ENCODE results near the gene NR6A1. TPM values are rescaled to one million over a fixed set of nuclear protein-coding genes. Genes with fewer than 3 reads are reported as not detected.

NR6A1 gene
- total RNA-seq, 5 donors from 2014 or later (not counting 1 experiment from before 2014, with no cell fraction given) = 0.19 to 0.50 (median 0.40) TPM; not detected in 1

GRCh38 chr9:124697326-124698200, 73.5 kb downstream of the NR6A1 start:
- no peak overlapping the region for H3K4me3 Mint-ChIP-seq
- no peaks in the 10 kb centered on the region for H3K36me3 ChIP-seq (ENCODE audit: control insufficient read depth in 2 of 2, extremely low read depth in 1 of 2, insufficient read depth in 1 of 2, low read length in 1 of 2)
- peaks cover 0 to 2% (median 0%) of the 10 kb centered on the region in 3 donors for H3K4me1 Mint-ChIP-seq

GRCh38 chr9:124696101-124696500, 75.0 kb downstream of the NR6A1 start:
- Histone ChIP-seq H3K4me3 (ENCODE audit: control insufficient read depth in 1 of 2, extremely low read depth in 1 of 2, low read length in 1 of 2) (no peak overlapping the region), H3K36me3 (ENCODE audit: control insufficient read depth in 2 of 2, extremely low read depth in 1 of 2, insufficient read depth in 1 of 2, low read length in 1 of 2) (no peaks in the 10 kb centered on the region), H3K27ac (ENCODE audit: low read length) (no peak overlapping the region), H3K4me1 (ENCODE audit: control insufficient read depth in 1 of 2, extremely low read depth in 1 of 2, insufficient read depth in 2 of 2, low read length in 2 of 2) (peaks cover 0 to 7% of the 10 kb centered on the region in 2 experiments), H3K27me3 (replicated peaks in 1 of 2; ENCODE audit: control insufficient read depth in 2 of 2, extremely low read depth in 1 of 2, insufficient read depth in 2 of 2, low read length in 1 of 2) (no peaks in the 10 kb centered on the region), H3K9me3 (no peaks in the 10 kb centered on the region)
- POLR2A ChIA-PET = no interaction called here
- Mint-ChIP-seq H3K36me3 (no peaks in the 10 kb centered on the region), H3K9me3 (no peaks in the 10 kb centered on the region), H3K4me1 (peaks cover 0 to 2% (median 0%) of the 10 kb centered on the region in 3 donors), H3K27ac (no peak overlapping the region), H3K27me3 (peaks cover 0 to 4% of the 10 kb centered on the region in 2 donors), H3K4me3 (no peak overlapping the region)
- ATAC-seq (replicated peaks in 1 of 4) (no peak), DNase-seq (no peak)
- 50% methylated on average over 2 of the region's 3 CpGs for WGBS (ENCODE audit: insufficient coverage)
- CTCF ChIA-PET = no interaction called here

More at GRCh38 chr9:124697326-124698200, 73.5 kb downstream of the NR6A1 start:
- ATAC-seq (replicated peaks in 1 of 4) (no peak), DNase-seq (no peak)
- Histone ChIP-seq H3K9me3 (no peaks in the 10 kb centered on the region), H3K27me3 (replicated peaks in 1 of 2; ENCODE audit: control insufficient read depth in 2 of 2, extremely low read depth in 1 of 2, insufficient read depth in 2 of 2, low read length in 1 of 2) (no peaks in the 10 kb centered on the region), H3K4me3 (ENCODE audit: control insufficient read depth in 1 of 2, extremely low read depth in 1 of 2, low read length in 1 of 2) (no peak overlapping the region), H3K4me1 (ENCODE audit: control insufficient read depth in 1 of 2, extremely low read depth in 1 of 2, insufficient read depth in 2 of 2, low read length in 2 of 2) (peaks cover 0 to 7% of the 10 kb centered on the region in 2 experiments), H3K27ac (ENCODE audit: low read length) (no peak overlapping the region)
- ChIA-PET CTCF (no interaction called here), POLR2A (no interaction called here)
- WGBS (ENCODE audit: insufficient coverage) = 90% methylated on average over 2 of the region's 5 CpGs
- Mint-ChIP-seq H3K27ac (no peak overlapping the region), H3K27me3 (no peaks in the 10 kb centered on the region), H3K9me3 (no peaks in the 10 kb centered on the region), H3K36me3 (no peaks in the 10 kb centered on the region)

DNA sequence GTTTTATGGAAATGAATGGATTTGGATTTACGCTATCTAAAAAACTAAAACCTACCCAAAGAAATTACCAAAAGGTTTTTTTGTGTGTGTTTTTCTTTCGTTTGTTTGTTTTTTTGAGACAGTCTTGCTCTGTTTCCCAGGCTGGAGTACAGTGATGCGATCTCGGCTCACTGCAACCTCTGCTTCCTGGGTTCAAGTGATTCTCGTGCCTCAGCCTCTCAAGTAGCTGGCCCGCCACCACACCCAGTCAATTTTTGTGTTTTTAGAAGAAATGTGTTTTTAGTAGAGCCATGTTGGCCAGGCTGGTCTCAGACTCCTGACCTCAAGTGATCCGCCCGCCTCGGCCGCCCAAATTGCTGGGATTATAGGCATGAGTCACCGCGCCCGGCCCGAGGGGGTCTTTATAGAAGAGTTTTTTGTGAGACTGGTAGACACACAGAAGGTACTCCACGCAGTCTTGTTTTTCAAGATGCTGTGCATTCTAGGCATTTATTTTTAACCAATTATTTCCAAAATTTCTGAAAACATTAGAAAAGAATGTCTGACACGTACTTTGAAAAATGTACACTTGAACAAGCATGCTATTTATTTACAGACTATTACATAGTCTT, 75.7 kb downstream of the NR6A1 start:
- CTCF ChIA-PET = no interaction called here
- Histone ChIP-seq H3K27me3 (replicated peaks in 1 of 2; ENCODE audit: control insufficient read depth in 2 of 2, extremely low read depth in 1 of 2, insufficient read depth in 2 of 2, low read length in 1 of 2) (no peaks in the 10 kb centered on the region), H3K4me1 (ENCODE audit: control insufficient read depth in 1 of 2, extremely low read depth in 1 of 2, insufficient read depth in 2 of 2, low read length in 2 of 2) (peaks cover 0 to 7% of the 10 kb centered on the region in 2 experiments), H3K4me3 (ENCODE audit: control insufficient read depth in 1 of 2, extremely low read depth in 1 of 2, low read length in 1 of 2) (no peak overlapping the region), H3K27ac (ENCODE audit: low read length) (no peak overlapping the region), H3K9me3 (no peaks in the 10 kb centered on the region), H3K36me3 (ENCODE audit: control insufficient read depth in 2 of 2, extremely low read depth in 1 of 2, insufficient read depth in 1 of 2, low read length in 1 of 2) (no peaks in the 10 kb centered on the region)
- 100% methylated on average over 3 of the region's 16 CpGs for WGBS (ENCODE audit: insufficient coverage)
- Mint-ChIP-seq H3K27me3 (peaks cover 0 to 4% of the 10 kb centered on the region in 2 donors), H3K27ac (no peak overlapping the region), H3K36me3 (no peaks in the 10 kb centered on the region), H3K4me1 (peaks cover 0 to 2% (median 0%) of the 10 kb centered on the region in 3 donors), H3K9me3 (no peaks in the 10 kb centered on the region), H3K4me3 (no peak overlapping the region)
- no peak for ATAC-seq (replicated peaks in 1 of 4)
- POLR2A ChIA-PET = no interaction called here
- no peak for DNase-seq

DNA sequence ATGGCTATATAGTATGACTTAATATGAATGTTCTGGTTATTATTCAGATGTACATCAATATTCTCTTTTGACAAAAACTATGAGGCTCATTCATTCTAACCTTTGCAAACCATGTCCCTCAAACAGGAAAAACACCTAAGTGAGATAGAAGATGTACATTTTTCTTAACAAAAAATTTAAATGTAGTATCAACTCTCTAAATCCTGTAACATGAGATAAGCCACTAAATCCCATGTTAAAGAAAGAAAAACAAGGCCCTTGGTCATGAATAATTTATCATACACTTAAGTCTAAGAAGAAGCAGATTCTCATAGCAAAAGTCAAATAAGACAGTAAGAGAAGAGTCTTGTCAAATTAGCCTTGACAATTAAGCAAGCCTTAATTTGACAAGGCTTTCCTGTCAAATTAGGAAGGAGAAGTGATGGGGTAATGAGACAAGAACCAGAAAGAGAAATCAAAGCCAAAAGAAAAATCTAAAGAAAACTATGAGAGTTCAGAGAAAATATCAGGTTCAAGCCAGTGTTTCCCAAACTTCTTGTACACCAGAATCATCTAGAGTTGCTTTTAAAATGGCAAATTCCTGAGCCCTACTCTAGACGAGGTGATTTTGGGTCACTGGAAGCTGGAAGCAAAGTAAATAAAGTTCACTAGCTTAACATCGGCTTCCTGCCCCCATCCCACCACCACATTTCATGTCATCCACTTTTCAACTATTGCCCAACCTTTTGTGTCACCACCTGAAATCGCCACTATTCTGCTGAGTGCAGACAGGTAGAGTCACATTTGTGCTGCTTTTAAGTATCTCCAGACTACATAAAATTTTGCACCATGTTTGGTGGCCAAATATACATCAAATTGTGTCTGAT, 76.5 kb downstream of the NR6A1 start:
- Histone ChIP-seq H3K9me3 (no peaks in the 10 kb centered on the region), H3K27me3 (replicated peaks in 1 of 2; ENCODE audit: control insufficient read depth in 2 of 2, extremely low read depth in 1 of 2, insufficient read depth in 2 of 2, low read length in 1 of 2) (no peaks in the 10 kb centered on the region), H3K36me3 (ENCODE audit: control insufficient read depth in 2 of 2, extremely low read depth in 1 of 2, insufficient read depth in 1 of 2, low read length in 1 of 2) (no peaks in the 10 kb centered on the region), H3K4me1 (ENCODE audit: control insufficient read depth in 1 of 2, extremely low read depth in 1 of 2, insufficient read depth in 2 of 2, low read length in 2 of 2) (peaks cover 0 to 7% of the 10 kb centered on the region in 2 experiments), H3K4me3 (ENCODE audit: control insufficient read depth in 1 of 2, extremely low read depth in 1 of 2, low read length in 1 of 2) (no peak overlapping the region), H3K27ac (ENCODE audit: low read length) (no peak overlapping the region)
- CTCF ChIA-PET = no interaction called here
- no CpG with 5 or more reads among the region's 3 CpGs for WGBS (ENCODE audit: insufficient coverage)
- Mint-ChIP-seq H3K27me3 (peaks cover 3 to 7% of the 10 kb centered on the region in 2 donors), H3K4me1 (peaks cover 0 to 2% (median 0%) of the 10 kb centered on the region in 3 donors), H3K36me3 (no peaks in the 10 kb centered on the region), H3K9me3 (no peaks in the 10 kb centered on the region), H3K27ac (no peak overlapping the region), H3K4me3 (no peak overlapping the region)
- POLR2A ChIA-PET = no interaction called here
- DNase-seq (no peak), ATAC-seq (replicated peaks in 1 of 4) (no peak)

- ChIA-PET POLR2A (no interaction called here), CTCF (interaction anchor here in 1 of 2 donors (0.6 kb wide), 1 partner anchor 29 kb away, joined by 3 read pairs; no protein-coding TSS in a partner anchor)
- no peak for DNase-seq
- no peaks in the 10 kb centered on the region for H3K36me3 Mint-ChIP-seq
- ATAC-seq (replicated peaks in 1 of 4) = no peak
- peaks cover 0 to 2% (median 0%) of the 10 kb centered on the region in 3 donors for H3K4me1 Mint-ChIP-seq
- Histone ChIP-seq H3K4me3 (ENCODE audit: control insufficient read depth in 1 of 2, extremely low read depth in 1 of 2, low read length in 1 of 2) (no peak overlapping the region), H3K4me1 (ENCODE audit: control insufficient read depth in 1 of 2, extremely low read depth in 1 of 2, insufficient read depth in 2 of 2, low read length in 2 of 2) (peaks cover 0 to 7% of the 10 kb centered on the region in 2 experiments), H3K27ac (ENCODE audit: low read length) (no peak overlapping the region), H3K9me3 (no peaks in the 10 kb centered on the region), H3K27me3 (replicated peaks in 1 of 2; ENCODE audit: control insufficient read depth in 2 of 2, extremely low read depth in 1 of 2, insufficient read depth in 2 of 2, low read length in 1 of 2) (no peaks in the 10 kb centered on the region), H3K36me3 (ENCODE audit: control insufficient read depth in 2 of 2, extremely low read depth in 1 of 2, insufficient read depth in 1 of 2, low read length in 1 of 2) (no peaks in the 10 kb centered on the region)
- WGBS (ENCODE audit: insufficient coverage) = 95% methylated on average over 3 of the region's 3 CpGs
- H3K9me3 Mint-ChIP-seq = no peaks in the 10 kb centered on the region
- peaks cover 3 to 7% of the 10 kb centered on the region in 2 donors for H3K27me3 Mint-ChIP-seq
- H3K27ac Mint-ChIP-seq = no peak overlapping the region
- H3K4me3 Mint-ChIP-seq = no peak overlapping the region
Measured at GRCh38 chr9:124693403-124693802, 77.7 kb downstream of the NR6A1 start.
